ENCODE data around the gene WAPL.
A peak's percentile ranks its signal among the peaks of the same experiment; 100 is the strongest.

Gene WAPL

DNA sequence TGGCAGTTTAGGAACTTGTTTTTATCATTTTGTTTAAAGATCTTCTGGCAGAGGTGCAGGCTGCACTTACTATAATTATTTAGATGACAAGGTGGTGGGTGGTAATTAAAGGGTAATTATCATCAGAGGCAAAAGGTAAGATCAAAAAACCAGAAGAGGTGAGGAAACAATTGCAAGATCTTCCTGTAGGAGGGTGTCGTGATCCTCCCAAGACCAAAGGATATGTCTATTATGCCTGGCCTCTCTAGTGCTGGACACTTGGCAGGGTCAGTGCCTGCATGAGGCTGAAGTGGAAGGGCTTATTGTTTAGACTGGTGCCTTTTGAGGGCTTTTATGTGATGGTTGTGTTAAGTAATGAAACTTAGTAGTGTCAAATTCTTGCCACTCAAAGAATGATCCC lies 1.8 kb upstream of the WAPL start:
- peak; percentile 51 for DNase-seq (ENCODE audit: low read depth)
- H3K4me3 ChIP-seq (ENCODE audit: control insufficient read depth, low read depth, low read length): peak overlapping the region; percentile 86
- TF ChIP-seq, protein P1, sequence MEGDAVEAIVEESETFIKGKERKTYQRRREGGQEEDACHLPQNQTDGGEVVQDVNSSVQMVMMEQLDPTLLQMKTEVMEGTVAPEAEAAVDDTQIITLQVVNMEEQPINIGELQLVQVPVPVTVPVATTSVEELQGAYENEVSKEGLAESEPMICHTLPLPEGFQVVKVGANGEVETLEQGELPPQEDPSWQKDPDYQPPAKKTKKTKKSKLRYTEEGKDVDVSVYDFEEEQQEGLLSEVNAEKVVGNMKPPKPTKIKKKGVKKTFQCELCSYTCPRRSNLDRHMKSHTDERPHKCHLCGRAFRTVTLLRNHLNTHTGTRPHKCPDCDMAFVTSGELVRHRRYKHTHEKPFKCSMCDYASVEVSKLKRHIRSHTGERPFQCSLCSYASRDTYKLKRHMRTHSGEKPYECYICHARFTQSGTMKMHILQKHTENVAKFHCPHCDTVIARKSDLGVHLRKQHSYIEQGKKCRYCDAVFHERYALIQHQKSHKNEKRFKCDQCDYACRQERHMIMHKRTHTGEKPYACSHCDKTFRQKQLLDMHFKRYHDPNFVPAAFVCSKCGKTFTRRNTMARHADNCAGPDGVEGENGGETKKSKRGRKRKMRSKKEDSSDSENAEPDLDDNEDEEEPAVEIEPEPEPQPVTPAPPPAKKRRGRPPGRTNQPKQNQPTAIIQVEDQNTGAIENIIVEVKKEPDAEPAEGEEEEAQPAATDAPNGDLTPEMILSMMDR (conservative IDR thresholded peaks at IDR 0.05; ENCODE audit: control insufficient read depth, insufficient read depth, low read depth, low read length): peak; percentile 43

- no peak for DNase-seq (ENCODE audit: low read depth)
- peak overlapping the region; percentile 86 for H3K4me3 ChIP-seq (ENCODE audit: control insufficient read depth, low read depth, low read length)
- TF ChIP-seq, protein P1 (conservative IDR thresholded peaks at IDR 0.05; ENCODE audit: control insufficient read depth, insufficient read depth, low read depth, low read length): no peak
Observed at GRCh38 chr10:86522510-86522855, 891 bp upstream of the WAPL start.

DNA sequence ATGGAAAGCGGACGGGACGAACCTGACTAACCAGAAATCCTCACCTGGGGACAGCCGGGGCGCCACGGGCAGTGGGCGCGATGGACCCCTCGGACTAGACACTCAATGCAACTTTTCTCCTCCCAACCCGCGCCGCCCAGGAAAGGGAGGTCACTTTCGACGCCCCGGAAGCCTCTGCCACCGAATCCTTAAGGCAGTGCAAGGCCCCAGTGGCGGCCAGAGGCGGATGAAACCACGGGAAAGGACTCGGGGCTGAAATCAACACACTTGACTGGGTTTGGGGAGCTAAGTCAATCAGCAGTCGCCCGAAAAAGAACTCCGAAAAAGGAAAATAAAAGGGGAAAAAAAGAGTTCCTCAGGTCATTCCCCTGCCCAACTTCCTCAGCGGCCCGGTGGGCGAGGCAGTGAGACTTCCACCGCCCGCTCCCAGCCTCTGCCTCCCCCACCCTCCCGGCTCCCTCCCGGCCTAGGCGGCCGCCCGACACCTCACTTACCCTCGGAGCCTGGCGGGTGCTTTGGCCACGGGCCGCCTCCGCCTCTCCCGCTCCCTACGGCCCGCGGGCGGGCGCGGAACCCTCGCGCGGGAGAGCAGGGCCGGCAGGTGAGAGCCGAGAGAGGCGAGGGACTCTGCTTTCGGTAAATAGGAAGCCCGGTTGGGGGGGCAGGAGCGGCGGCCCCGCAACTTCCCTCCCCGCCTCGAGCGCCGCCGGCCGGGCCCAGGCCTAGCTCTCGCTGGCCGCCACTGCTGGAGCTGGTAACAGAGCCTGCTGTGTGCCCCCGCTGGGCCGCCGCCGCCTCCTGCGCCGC lies 518 bp downstream of the WAPL start:
- TF ChIP-seq, protein P1 (conservative IDR thresholded peaks at IDR 0.05; ENCODE audit: control insufficient read depth, insufficient read depth, low read depth, low read length): no peak
- DNase-seq (ENCODE audit: low read depth): peak; percentile 54
- H3K4me3 ChIP-seq (ENCODE audit: control insufficient read depth, low read depth, low read length): peak overlapping the region; percentile 88

GRCh38 chr10:86518781-86519180 lies 2.8 kb downstream of the WAPL start:
- TF ChIP-seq, protein P1 (conservative IDR thresholded peaks at IDR 0.05; ENCODE audit: control insufficient read depth, insufficient read depth, low read depth, low read length): no peak
- no peak overlapping the region for H3K4me3 ChIP-seq (ENCODE audit: control insufficient read depth, low read depth, low read length)
- DNase-seq (ENCODE audit: low read depth): no peak

DNA sequence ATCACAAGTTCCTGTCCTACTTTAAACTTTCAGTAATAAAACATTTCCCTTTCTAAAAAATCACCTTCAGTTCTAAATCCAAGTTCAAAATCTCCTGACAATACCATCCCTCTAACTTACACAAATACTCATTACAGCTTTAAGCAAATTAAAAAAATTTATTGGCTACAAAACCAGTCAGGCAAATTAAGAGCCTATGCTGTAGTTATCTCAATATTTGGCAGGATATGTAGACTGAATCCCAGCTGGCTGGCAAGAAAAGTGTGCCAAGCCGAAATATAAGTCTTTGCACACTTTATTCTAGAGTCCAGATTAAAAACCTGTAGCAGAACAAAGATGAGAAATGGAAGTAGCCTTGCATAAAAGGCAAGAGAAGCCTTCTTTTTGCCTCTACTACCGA lies 9.5 kb downstream of the WAPL start:
- TF ChIP-seq, protein P1 (conservative IDR thresholded peaks at IDR 0.05; ENCODE audit: control insufficient read depth, insufficient read depth, low read depth, low read length): no peak
- no peak for DNase-seq (ENCODE audit: low read depth)
- no peak overlapping the region for H3K4me3 ChIP-seq (ENCODE audit: control insufficient read depth, low read depth, low read length)

GRCh38 chr10:86511027-86511865 lies 10.3 kb downstream of the WAPL start:
- no peak for DNase-seq (ENCODE audit: low read depth)
- H3K4me3 ChIP-seq (ENCODE audit: control insufficient read depth, low read depth, low read length): no peak overlapping the region
- TF ChIP-seq, protein P1 (conservative IDR thresholded peaks at IDR 0.05; ENCODE audit: control insufficient read depth, insufficient read depth, low read depth, low read length): no peak
